ENCODE results near the gene SLC35B2.

SLC35B2 gene

GRCh38 chr6:44277763-44278162 lies 20.4 kb upstream of the SLC35B2 start:
- TF ChIP-seq GATA2 (IDR thresholded peaks at IDR 0.05; ENCODE audit: low read depth, low read length) = no peak
- no peak for TF ChIP-seq GATA3 (IDR thresholded peaks at IDR 0.05; ENCODE audit: low read depth, low read length)

DNA sequence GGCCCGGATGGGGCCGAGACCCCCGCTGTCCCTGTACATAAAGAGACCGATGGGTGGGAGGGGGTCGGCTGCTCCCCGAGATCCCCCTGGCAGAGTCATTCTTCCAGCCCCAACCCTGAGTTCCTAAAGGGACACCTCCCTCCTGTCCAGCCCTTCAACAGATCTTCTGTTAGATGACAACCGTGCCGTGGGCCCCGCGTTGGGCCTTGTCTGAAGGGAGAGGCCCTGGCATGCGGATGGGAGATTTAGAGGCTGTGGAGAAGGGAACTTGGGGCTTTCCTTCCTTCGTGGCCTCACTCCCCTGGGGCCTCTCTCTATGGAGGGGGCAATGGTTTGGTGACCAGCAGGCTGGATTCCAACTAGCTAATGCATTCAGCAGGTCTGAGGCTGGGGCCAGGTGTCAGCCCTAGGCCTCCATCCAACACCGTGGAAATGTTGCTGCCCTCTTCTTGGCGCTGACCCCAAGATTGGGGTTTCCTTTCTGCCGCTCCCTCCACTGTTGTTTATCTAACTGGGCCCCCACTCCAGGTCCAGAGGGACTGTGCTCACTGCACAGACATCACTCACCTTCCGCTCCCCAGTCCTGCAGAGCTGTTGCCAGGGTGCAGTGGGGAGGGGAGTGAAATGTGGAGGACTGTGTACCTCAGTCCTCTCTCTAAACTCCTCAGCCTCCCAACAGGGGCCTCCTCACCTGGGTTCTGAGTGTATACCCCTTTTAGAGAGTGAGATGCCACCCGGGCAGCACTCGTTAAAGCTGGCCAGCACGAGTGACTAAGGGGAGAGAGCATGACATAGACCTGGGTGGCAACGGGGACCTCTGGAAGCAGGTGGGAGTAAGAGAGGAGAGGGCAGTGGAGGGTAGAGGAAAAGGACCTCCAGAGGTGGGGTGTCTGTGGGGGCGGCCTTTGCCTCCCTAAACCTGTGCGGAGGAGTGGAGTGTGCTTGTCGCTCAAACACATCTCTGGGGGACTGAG lies 19.6 kb upstream of the SLC35B2 start:
- no peak for TF ChIP-seq GATA2 (IDR thresholded peaks at IDR 0.05; ENCODE audit: low read depth, low read length)
- TF ChIP-seq GATA3 (IDR thresholded peaks at IDR 0.05; ENCODE audit: low read depth, low read length) = no peak

DNA sequence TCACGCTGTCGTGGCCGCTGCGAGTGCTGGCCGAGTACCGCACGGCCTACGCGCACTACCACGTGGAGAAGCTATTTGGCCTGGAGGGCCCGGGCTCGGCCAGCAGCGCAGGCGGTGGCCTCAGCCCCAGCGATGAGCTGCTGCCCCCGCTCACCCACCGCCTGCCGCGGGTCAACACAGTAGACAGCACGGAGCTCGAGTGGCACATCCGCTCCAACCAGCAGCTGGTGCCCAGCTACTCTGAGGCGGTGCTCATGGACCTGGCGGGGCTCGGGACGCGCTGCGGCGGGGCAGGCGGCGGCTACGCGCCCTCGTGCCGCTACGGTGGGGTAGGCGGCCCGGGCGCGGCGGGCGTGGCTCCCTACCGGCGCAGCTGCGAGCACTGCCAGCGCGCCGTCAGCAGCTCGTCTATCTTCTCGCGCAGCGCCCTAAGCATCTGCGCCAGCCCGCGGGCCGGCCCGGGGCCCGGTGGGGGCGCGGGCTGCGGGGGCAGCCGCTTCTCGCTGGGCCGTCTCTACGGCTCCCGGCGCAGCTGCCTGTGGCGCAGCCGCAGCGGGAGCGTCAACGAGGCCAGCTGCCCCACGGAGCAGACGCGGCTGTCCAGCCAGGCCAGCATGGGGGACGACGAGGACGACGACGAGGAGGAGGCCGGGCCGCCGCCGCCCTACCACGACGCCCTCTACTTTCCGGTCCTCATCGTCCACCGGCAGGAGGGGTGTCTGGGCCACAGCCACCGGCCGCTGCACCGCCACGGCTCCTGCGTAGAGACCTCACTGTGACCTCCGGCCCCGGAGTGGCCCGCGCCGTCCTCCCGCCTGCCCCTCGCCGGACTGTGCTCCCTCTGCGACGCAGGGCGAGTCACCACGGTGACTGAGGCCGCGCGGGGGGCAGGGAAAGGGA lies 18.7 kb upstream of the SLC35B2 start:
- no peak for TF ChIP-seq GATA2 (IDR thresholded peaks at IDR 0.05; ENCODE audit: low read depth, low read length)
- no peak for TF ChIP-seq GATA3 (IDR thresholded peaks at IDR 0.05; ENCODE audit: low read depth, low read length)

DNA sequence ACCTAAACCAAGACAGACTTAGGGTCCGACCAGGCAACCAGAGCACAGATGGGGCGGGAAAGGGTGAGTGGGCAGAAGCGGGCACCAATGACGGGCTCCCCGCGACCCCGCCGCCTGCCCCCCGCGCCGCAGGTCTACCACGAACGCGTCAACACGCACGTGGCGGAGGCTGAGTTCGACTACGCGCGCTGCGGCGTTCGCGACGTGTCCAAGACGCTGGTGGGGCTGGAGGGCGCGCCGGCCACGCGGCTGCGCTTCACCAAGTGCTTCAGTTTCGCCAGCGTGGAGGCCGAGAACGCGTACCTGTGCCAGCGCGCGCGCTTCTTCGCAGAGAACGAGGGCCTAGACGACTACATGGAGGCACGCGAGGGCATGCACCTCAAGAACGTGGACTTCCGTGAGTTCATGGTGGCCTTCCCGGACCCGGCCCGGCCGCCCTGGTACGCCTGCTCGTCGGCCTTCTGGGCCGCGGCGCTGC lies 18.0 kb upstream of the SLC35B2 start:
- TF ChIP-seq GATA3 (IDR thresholded peaks at IDR 0.05; ENCODE audit: low read depth, low read length) (no peak), GATA2 (IDR thresholded peaks at IDR 0.05; ENCODE audit: low read depth, low read length) (no peak)

DNA sequence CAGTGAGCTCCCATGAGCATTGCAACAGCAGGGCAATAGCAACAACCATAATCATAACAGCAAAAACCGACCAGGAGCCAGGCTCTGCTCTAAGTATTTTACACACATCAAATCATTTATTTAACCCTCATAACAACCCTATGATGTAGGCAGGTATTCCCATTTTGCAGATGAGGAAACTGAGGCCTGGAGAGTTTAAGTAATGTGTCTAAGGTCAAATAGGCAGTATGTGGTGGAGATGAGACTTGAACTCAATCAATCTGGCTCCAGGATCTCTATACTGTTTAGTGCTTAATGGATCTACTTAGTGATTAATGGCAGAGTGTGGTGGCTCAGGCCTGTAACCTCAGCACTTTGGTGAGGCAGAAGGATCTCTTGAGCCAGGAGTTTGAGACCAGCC lies 16.3 kb upstream of the SLC35B2 start:
- TF ChIP-seq GATA2 (IDR thresholded peaks at IDR 0.05; ENCODE audit: low read depth, low read length) (no peak), GATA3 (IDR thresholded peaks at IDR 0.05; ENCODE audit: low read depth, low read length) (no peak)

- TF ChIP-seq GATA3 (IDR thresholded peaks at IDR 0.05; ENCODE audit: low read depth, low read length) (no peak), GATA2 (IDR thresholded peaks at IDR 0.05; ENCODE audit: low read depth, low read length) (no peak)
These were observed 15.8 kb upstream of the SLC35B2 start for GRCh38 chr6:44272999-44273566.

- TF ChIP-seq GATA2 (IDR thresholded peaks at IDR 0.05; ENCODE audit: low read depth, low read length) (no peak), GATA3 (IDR thresholded peaks at IDR 0.05; ENCODE audit: low read depth, low read length) (no peak)
These were observed 15.2 kb upstream of the SLC35B2 start for GRCh38 chr6:44272529-44272928.

GRCh38 chr6:44271914-44272313 lies 14.6 kb upstream of the SLC35B2 start:
- no peak for TF ChIP-seq GATA3 (IDR thresholded peaks at IDR 0.05; ENCODE audit: low read depth, low read length)
- TF ChIP-seq GATA2 (IDR thresholded peaks at IDR 0.05; ENCODE audit: low read depth, low read length) = no peak

- TF ChIP-seq GATA3 (IDR thresholded peaks at IDR 0.05; ENCODE audit: low read depth, low read length) = no peak
- no peak for TF ChIP-seq GATA2 (IDR thresholded peaks at IDR 0.05; ENCODE audit: low read depth, low read length)
These were observed 14.0 kb upstream of the SLC35B2 start for GRCh38 chr6:44271406-44271723.

DNA sequence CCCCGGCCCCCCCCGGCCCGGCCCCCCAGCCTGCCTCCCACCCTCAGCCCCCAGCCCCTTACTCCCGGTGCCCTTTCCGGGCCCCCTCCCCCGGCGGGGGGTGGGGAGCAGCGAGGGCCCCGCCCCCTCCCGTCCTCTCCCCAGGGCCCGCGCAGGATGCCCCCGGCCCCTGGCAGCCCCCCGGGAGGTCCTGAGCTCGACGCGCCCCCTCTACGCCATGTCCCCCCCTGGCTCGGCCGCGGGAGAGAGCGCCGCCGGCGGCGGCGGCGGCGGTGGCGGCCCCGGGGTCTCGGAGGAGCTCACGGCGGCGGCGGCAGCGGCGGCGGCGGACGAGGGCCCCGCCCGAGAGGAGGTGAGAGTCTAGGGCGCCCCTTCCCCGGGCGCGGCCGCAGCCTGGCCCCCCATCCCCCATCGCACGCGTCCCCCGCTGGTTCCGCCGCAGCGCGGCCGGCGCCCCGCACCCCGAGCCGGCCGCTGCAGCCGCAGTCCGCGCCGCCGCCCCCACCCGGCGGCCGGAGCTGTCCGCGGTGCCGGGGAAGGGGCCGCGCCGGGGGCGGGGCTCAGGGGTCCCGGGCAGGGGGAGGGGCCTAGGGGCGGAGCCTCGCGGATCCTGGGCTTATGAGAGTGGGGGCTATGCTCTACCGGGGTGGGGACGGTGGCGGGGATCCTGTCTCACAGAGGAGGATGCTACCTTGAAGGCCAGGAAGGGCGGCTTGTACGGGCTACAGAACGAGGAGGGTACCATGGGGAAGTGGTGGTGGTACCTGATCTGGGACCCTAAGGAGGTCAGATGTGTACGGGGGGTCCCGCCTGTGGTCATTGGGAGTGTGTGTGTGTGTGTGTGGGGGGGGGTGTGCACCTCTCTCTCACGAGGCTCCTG lies 13.4 kb upstream of the SLC35B2 start:
- TF ChIP-seq GATA3 (IDR thresholded peaks at IDR 0.05; ENCODE audit: low read depth, low read length) (no peak), GATA2 (IDR thresholded peaks at IDR 0.05; ENCODE audit: low read depth, low read length) (no peak)

DNA sequence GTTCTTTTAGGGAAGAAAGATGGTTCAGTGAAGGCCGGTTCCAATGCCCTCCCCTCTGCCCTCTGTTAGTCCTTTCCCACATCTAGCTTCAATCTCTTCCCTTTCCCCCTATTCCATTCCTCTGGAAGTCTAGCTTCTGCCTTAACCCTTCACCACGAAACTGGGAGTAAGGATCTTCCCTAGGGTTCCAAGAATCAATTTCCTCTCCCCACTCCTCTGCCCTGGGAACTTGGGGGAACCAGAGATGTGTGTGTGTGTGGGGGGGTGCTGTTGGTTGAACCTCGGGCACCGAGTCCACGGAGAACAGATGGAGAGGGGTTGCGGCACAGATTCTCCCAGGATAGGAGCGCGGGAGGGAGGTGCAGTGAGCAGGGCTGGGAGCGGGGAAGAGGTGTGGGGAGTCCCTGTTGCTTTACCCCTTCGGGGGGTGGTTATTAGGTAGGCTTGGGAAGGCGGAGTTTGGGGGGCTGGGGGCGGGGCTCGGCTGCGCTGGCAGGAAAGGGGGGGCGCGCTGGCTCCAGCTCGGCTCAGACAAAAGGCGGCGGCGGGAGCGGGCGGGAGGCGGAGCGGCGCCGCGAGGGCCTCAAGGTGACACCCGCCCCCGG lies 12.7 kb upstream of the SLC35B2 start, which contains the start of gene TMEM151B:
Gene TMEM151B (plus strand): TSS at position 530 of the 605 bp plus-strand sequence. CDS start 293 bp downstream, outside the sequence.
- TF ChIP-seq GATA2 (IDR thresholded peaks at IDR 0.05; ENCODE audit: low read depth, low read length) = no peak

GRCh38 chr6:44269178-44269920 lies 12.0 kb upstream of the SLC35B2 start:
- no peak for TF ChIP-seq GATA2 (IDR thresholded peaks at IDR 0.05; ENCODE audit: low read depth, low read length)
- TF ChIP-seq GATA3 (IDR thresholded peaks at IDR 0.05; ENCODE audit: low read depth, low read length) = no peak
